Measurements from ENCODE around the gene ACP1.

ACP1 gene

GRCh38 chr2:231521-232185 lies 33.1 kb upstream of the ACP1 start:
- no peak for DNase-seq
- no peak overlapping the region for H3K9ac ChIP-seq (ENCODE audit: low read depth, low read length)
- no peak overlapping the region for H3K4me2 ChIP-seq (ENCODE audit: insufficient read depth, low read length)
- H2AFZ ChIP-seq (ENCODE audit: low read depth, low read length) = no peak overlapping the region
- no peak overlapping the region for H3K4me3 ChIP-seq (ENCODE audit: low read depth in 1 of 2, low read length in 2 of 2)
- H3K27ac ChIP-seq (ENCODE audit: low read length) = no peak overlapping the region
- H4K20me1 ChIP-seq (ENCODE audit: insufficient read depth, low read length) = no peaks in the 10 kb centered on the region
- peaks cover 8% of the 10 kb centered on the region; the same call in 1 of the 2 replicates for H3K36me3 ChIP-seq (ENCODE audit: insufficient read depth, low read length)
- no peak for ATAC-seq (ENCODE audit: insufficient read depth, low read depth)
- TF ChIP-seq CTCF (IDR thresholded peaks at IDR 0.05; ENCODE audit: borderline replicate concordance, extremely low read depth, low read length, poor library complexity, severe bottlenecking) (no peak), EZH2 (IDR thresholded peaks at IDR 0.05; ENCODE audit: borderline replicate concordance, low read depth, low read length, severe bottlenecking) (no peak)
- H3K9me3 ChIP-seq (ENCODE audit: insufficient read depth, low read length, severe bottlenecking) = no peaks in the 10 kb centered on the region
- H3K27me3 ChIP-seq (ENCODE audit: insufficient read depth, low read length, poor library complexity) = no peaks in the 10 kb centered on the region
- H3K79me2 ChIP-seq (ENCODE audit: insufficient read depth, low read length) = no peaks in the 10 kb centered on the region
- no peaks in the 10 kb centered on the region for H3K4me1 ChIP-seq (ENCODE audit: insufficient read depth, low read length)

DNA sequence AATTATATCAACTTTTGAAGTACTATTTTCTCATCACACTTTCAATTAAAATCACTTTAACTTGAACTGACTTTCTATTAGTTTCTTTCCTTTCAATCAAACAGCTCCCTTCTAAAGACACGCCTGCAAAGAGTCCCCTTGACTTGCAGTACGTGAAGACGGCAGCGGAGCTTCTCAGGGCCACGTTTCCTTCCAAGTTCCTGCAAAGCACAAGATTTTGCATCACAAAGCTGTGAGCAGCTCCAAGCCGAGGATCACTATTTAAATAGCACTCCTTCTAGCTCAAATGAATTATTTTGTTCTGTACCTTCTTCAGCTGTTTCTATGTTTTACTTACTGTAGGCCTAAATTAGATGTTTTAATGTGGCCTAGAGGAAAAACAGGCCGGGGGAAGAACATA lies 31.7 kb upstream of the ACP1 start:
- TF ChIP-seq CTCF (IDR thresholded peaks at IDR 0.05; ENCODE audit: borderline replicate concordance, extremely low read depth, low read length, poor library complexity, severe bottlenecking) = no peak
- no peak for TF ChIP-seq EZH2 (IDR thresholded peaks at IDR 0.05; ENCODE audit: borderline replicate concordance, low read depth, low read length, severe bottlenecking)
- Histone ChIP-seq H3K9ac (ENCODE audit: low read depth, low read length) (no peak overlapping the region), H3K79me2 (ENCODE audit: insufficient read depth, low read length) (no peaks in the 10 kb centered on the region), H3K36me3 (ENCODE audit: insufficient read depth, low read length) (peaks cover 4% of the 10 kb centered on the region; the same call in 1 of the 2 replicates), H3K27ac (ENCODE audit: low read length) (no peak overlapping the region), H3K4me2 (ENCODE audit: insufficient read depth, low read length) (no peak overlapping the region), H3K4me3 (ENCODE audit: low read depth in 1 of 2, low read length in 2 of 2) (no peak overlapping the region), H4K20me1 (ENCODE audit: insufficient read depth, low read length) (no peaks in the 10 kb centered on the region), H3K9me3 (ENCODE audit: insufficient read depth, low read length, severe bottlenecking) (no peaks in the 10 kb centered on the region), H2AFZ (ENCODE audit: low read depth, low read length) (no peak overlapping the region), H3K4me1 (ENCODE audit: insufficient read depth, low read length) (no peaks in the 10 kb centered on the region), H3K27me3 (ENCODE audit: insufficient read depth, low read length, poor library complexity) (no peaks in the 10 kb centered on the region)
- DNase-seq (no peak), ATAC-seq (ENCODE audit: insufficient read depth, low read depth) (no peak)

- Histone ChIP-seq H3K4me3 (ENCODE audit: low read depth in 1 of 2, low read length in 2 of 2) (no peak overlapping the region), H3K9me3 (ENCODE audit: insufficient read depth, low read length, severe bottlenecking) (no peaks in the 10 kb centered on the region), H4K20me1 (ENCODE audit: insufficient read depth, low read length) (no peaks in the 10 kb centered on the region), H2AFZ (ENCODE audit: low read depth, low read length) (no peak overlapping the region), H3K4me1 (ENCODE audit: insufficient read depth, low read length) (no peaks in the 10 kb centered on the region), H3K79me2 (ENCODE audit: insufficient read depth, low read length) (no peaks in the 10 kb centered on the region), H3K27ac (ENCODE audit: low read length) (no peak overlapping the region), H3K9ac (ENCODE audit: low read depth, low read length) (no peak overlapping the region), H3K27me3 (ENCODE audit: insufficient read depth, low read length, poor library complexity) (no peaks in the 10 kb centered on the region), H3K36me3 (ENCODE audit: insufficient read depth, low read length) (peaks cover 4% of the 10 kb centered on the region; the same call in 1 of the 2 replicates), H3K4me2 (ENCODE audit: insufficient read depth, low read length) (no peak overlapping the region)
- TF ChIP-seq CTCF (IDR thresholded peaks at IDR 0.05; ENCODE audit: borderline replicate concordance, extremely low read depth, low read length, poor library complexity, severe bottlenecking) (no peak), EZH2 (IDR thresholded peaks at IDR 0.05; ENCODE audit: borderline replicate concordance, low read depth, low read length, severe bottlenecking) (no peak)
- ATAC-seq (ENCODE audit: insufficient read depth, low read depth) = no peak
- no peak for DNase-seq
Measured at GRCh38 chr2:234421-234820, 30.3 kb upstream of the ACP1 start.
